GM19193 (cell line): Measurements from ENCODE around the gene KRT80.

Source experiments
- POLR2A ChIP-seq: IDR thresholded peaks from 4 replicates; pipeline ENCODE4 v1.6.1; 2011; ENCODE audit not compliant: insufficient read depth, insufficient read length; ENCODE audit errors: extremely low read depth

KRT80 gene

DNA sequence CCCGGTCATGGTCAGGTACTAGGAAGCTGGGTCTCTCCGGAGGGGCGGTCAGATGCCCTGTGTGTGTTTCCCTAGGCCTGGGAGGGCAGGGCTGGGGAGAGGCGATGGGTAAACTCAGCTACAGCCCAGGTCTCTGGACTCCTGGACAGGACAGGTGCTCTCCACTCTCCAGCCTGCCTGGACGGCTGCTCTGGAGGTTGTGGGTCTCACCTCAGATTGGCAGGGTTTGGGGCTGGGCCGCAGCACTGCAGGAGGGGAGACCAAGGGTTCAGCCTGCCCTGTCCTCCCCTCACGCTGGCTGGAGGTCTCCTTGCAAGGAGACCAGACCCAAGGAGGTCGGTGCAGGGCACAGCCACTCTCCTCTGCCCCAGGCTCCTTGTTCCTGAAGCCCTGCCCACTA, 7.8 kb downstream of the KRT80 start:
- no peak for TF ChIP-seq POLR2A

DNA sequence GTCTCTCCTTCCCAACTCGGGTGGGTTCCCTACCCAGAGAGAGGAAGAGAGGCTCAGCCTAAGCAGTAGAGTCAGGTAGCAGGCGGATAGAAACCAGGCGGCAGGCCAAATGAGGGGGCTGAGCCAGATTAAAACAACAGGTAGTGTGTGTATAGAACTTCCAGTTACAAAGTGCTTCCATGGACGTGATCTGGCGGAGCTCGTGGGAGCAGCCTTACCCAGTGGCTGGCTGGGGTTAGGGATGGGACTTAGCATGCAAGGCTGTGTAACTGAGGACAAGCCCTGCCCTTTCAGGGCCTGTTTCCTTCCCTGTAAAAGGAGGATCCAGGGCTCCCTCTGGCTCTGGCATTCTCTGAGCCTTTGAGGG, 8.3 kb downstream of the KRT80 start:
- no peak for TF ChIP-seq POLR2A

- no peak for TF ChIP-seq POLR2A
These were observed 8.8 kb downstream of the KRT80 start for GRCh38 chr12:52182898-52183543.

- no peak for TF ChIP-seq POLR2A
These were observed 9.4 kb downstream of the KRT80 start for GRCh38 chr12:52182384-52182783.

GRCh38 chr12:52181746-52182145, 10.1 kb downstream of the KRT80 start:
- no peak for TF ChIP-seq POLR2A

GRCh38 chr12:52180971-52181628, 10.7 kb downstream of the KRT80 start:
- TF ChIP-seq POLR2A = no peak

GRCh38 chr12:52179396-52179973, 12.3 kb downstream of the KRT80 start:
- no peak for TF ChIP-seq POLR2A

- TF ChIP-seq POLR2A = no peak
These were observed 12.8 kb downstream of the KRT80 start for GRCh38 chr12:52178984-52179383.

GRCh38 chr12:52178443-52178842, 13.4 kb downstream of the KRT80 start:
- no peak for TF ChIP-seq POLR2A

GRCh38 chr12:52175371-52176350, 16.2 kb downstream of the KRT80 start:
- TF ChIP-seq POLR2A = no peak

GRCh38 chr12:52173526-52173925, 18.3 kb downstream of the KRT80 start:
- TF ChIP-seq POLR2A = no peak

- TF ChIP-seq POLR2A = no peak
These were observed 18.9 kb downstream of the KRT80 start for GRCh38 chr12:52172956-52173355.

- TF ChIP-seq POLR2A = no peak
These were observed 19.8 kb downstream of the KRT80 start for GRCh38 chr12:52171950-52172512.

GRCh38 chr12:52170827-52171226, 21.0 kb downstream of the KRT80 start:
- no peak for TF ChIP-seq POLR2A

DNA sequence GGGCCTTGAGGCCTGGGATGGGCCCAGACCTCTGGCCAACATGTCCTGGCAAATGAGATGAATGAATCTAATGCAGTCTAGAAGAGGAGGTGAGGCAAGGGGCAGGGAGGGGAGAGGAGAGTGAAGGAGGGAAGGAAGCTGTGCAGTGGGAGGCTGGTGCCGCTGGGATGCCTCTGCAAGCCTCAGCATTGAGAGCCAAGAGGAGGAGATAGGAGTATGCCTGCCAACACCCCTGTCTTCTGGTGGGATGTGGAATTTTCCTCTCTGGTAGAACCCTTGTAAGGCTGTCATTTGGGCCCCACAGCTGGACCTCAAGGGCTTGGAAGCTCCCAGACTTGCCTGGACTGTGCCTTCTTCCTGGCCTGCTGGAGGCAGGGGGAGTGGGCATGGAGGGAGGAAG, 21.9 kb downstream of the KRT80 start:
- TF ChIP-seq POLR2A = no peak
